RWPE2 (cell line): ENCODE measurements around the gene DLG1.

Experiments
- ATAC-seq: fragments of 200-7000 bp; cut with Tn5 transposase; 3 replicates; pipeline ENCODE4 v1.9.1; 2021; ENCODE audit warnings: low read depth
- DNase-seq: peaks from one replicate; pipeline ENCODE4 v3.0.0-alpha.2; 2020; ENCODE audit warnings: low spot score
- H3K27ac ChIP-seq: fragments of 450-650 bp; 2 replicates; pipeline ENCODE4 v1.5.1; 2017; ENCODE audit warnings: mild to moderate bottlenecking; ENCODE audit not compliant: poor library complexity, severe bottlenecking
- H3K27me3 ChIP-seq: fragments of 250-450 bp; sonication (Bioruptor Pico); 2 replicates; pipeline ENCODE4 v1.5.1; 2021; ENCODE audit warnings: mild to moderate bottlenecking, moderate library complexity; ENCODE audit not compliant: insufficient read depth, poor library complexity, severe bottlenecking
- H3K36me3 ChIP-seq: fragments of 250-450 bp; sonication (Bioruptor Pico); 2 replicates; pipeline ENCODE4 v1.5.1; 2020; ENCODE audit warnings: low read depth, mild to moderate bottlenecking, moderate library complexity
- H3K4me1 ChIP-seq: fragments of 250-450 bp; sonication (Bioruptor Pico); 2 replicates; pipeline ENCODE4 v1.5.1; 2021; ENCODE audit warnings: mild to moderate bottlenecking, moderate library complexity; ENCODE audit not compliant: insufficient read depth, poor library complexity, severe bottlenecking
- H3K4me3 ChIP-seq: fragments of 250-450 bp; sonication (Bioruptor Pico); 2 replicates; pipeline ENCODE4 v1.5.1; 2021; ENCODE audit warnings: mild to moderate bottlenecking, moderate library complexity; ENCODE audit not compliant: severe bottlenecking
- H3K9me3 ChIP-seq: fragments of 250-450 bp; sonication (Bioruptor Pico); 2 replicates; pipeline ENCODE4 v1.5.1; 2021; ENCODE audit warnings: mild to moderate bottlenecking, moderate library complexity; ENCODE audit not compliant: severe bottlenecking
- TF ChIP-seq, protein P1 (sequence below): fragments of 450-650 bp; IDR thresholded peaks from one replicate; pipeline ENCODE4 v1.5.1; 2017; ENCODE audit warnings: mild to moderate bottlenecking, moderate library complexity; ENCODE audit not compliant: poor library complexity, severe bottlenecking

DLG1 gene

DNA sequence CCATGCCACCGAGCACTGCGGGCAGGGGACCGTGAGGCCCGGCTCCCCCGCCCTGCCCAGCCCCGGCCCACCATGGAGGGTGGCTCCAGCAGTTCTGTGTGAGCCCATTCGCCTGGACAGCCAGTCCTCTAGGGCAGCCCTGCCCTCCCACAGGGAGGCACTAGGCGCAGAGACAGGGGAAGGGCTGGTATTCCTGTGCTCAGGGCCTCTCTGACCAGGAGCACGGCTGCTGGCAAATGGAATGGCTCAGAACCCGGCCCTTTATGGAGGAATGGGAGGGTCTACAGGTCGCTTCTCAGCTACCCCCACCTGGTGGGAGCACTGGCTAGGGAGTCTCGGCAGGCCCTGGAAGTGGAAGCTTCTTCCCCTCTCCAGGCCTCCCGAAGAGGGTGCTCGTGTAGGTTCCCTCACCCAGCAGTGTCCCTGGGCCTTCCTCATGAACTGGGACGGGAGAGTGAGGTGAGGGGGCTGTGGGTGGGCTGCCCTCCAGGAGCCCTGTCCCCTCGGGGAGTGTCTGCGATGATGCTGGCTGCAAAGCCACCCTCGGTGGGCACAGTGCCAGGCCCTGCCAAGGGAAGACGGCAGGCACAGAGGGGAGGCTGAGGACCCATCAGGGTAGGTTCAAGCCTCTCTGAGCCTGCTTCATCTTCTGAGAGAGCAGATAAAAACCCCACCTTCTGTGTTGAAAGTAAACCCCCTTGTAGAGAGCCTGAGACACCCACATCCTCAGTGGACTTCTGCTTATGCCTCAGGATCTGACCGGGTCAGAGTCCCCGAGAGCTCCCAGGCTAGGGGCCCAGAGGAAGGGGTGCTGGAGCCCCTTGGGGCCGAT, 270.3 kb downstream of the DLG1 start:
- H3K4me3 ChIP-seq = peak overlapping the region; percentile 59
- DNase-seq = no peak

DNA sequence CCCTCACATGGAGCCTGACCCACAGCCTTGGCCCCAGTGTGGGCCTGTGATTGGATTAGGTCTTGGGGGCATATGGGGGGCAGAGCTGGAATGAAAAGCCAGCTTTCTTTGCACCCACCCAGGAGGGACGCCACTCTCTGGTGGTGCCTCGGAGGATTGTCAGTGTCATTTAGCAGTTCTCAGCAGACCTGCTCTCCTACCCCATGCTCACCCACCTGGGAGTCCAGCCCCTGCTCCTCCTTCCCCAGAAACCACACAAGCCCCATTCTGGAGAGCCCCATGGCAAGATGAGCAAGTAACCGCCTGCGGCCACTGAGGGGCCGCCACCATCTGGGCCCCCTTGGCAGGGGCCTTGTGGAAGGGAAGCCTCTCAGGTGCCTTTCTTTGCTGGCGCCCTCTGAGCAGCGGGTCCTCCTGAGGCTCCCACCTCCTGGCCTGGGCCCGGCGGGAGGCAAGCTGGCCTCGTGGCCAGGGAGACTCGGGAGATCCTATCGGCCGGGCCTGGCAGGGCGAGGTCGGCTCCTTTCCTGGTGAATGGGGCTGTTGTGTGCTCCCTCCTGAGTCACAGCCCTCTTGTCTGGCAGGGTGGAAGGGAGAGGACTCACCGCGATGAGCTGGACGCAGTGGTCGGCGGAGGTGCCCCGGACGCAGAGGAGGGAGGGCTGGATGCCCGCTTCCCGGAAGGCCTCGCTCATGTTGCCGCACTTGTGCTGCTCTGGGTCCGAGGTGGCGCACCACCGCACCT, 271.1 kb downstream of the DLG1 start:
- Histone ChIP-seq H3K9me3 (no peaks in the 10 kb centered on the region), H3K36me3 (no peaks in the 10 kb centered on the region), H3K4me3 (no peak overlapping the region), H3K4me1 (peaks cover 11% of the 10 kb centered on the region), H3K27ac (no peak overlapping the region), H3K27me3 (no peaks in the 10 kb centered on the region)
- peak; percentile 78 for DNase-seq
- TF ChIP-seq, protein P1, sequence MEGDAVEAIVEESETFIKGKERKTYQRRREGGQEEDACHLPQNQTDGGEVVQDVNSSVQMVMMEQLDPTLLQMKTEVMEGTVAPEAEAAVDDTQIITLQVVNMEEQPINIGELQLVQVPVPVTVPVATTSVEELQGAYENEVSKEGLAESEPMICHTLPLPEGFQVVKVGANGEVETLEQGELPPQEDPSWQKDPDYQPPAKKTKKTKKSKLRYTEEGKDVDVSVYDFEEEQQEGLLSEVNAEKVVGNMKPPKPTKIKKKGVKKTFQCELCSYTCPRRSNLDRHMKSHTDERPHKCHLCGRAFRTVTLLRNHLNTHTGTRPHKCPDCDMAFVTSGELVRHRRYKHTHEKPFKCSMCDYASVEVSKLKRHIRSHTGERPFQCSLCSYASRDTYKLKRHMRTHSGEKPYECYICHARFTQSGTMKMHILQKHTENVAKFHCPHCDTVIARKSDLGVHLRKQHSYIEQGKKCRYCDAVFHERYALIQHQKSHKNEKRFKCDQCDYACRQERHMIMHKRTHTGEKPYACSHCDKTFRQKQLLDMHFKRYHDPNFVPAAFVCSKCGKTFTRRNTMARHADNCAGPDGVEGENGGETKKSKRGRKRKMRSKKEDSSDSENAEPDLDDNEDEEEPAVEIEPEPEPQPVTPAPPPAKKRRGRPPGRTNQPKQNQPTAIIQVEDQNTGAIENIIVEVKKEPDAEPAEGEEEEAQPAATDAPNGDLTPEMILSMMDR = no peak
- no peak for ATAC-seq

More for the DNA sequence above, 270.3 kb downstream of the DLG1 start:
- no peak overlapping the region for H3K27ac ChIP-seq
- no peaks in the 10 kb centered on the region for H3K36me3 ChIP-seq
- TF ChIP-seq, protein P1 = no peak
- peaks cover 11% of the 10 kb centered on the region for H3K4me1 ChIP-seq
- no peak for ATAC-seq
- no peaks in the 10 kb centered on the region for H3K9me3 ChIP-seq
- H3K27me3 ChIP-seq = no peaks in the 10 kb centered on the region

DNA sequence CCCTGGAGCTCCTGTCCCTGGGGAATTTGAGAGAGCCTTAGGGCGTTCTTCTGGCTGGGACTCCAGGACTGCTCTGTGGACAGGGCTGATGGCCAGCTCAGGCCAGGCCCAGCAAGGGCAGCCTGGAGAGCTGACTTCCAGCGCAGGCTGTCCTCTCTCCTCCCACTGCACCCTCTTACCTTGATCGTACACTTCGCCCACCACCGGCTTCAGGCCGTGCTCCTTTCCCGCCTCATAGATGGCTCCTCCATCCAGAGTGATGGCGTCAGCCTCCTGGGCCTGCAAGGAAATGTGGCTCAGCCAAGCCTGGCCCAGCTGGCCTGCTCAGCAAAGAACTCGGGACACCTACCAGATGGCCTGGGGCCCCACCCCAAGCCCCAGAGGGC, 271.9 kb downstream of the DLG1 start:
- peaks cover 4% of the 10 kb centered on the region for H3K4me1 ChIP-seq
- no peak overlapping the region for H3K4me3 ChIP-seq
- TF ChIP-seq, protein P1 = no peak
- ATAC-seq (no peak), DNase-seq (peak; percentile 46)
- H3K9me3 ChIP-seq = no peaks in the 10 kb centered on the region
- no peak overlapping the region for H3K27ac ChIP-seq
- no peaks in the 10 kb centered on the region for H3K27me3 ChIP-seq
- H3K36me3 ChIP-seq = no peaks in the 10 kb centered on the region

DNA sequence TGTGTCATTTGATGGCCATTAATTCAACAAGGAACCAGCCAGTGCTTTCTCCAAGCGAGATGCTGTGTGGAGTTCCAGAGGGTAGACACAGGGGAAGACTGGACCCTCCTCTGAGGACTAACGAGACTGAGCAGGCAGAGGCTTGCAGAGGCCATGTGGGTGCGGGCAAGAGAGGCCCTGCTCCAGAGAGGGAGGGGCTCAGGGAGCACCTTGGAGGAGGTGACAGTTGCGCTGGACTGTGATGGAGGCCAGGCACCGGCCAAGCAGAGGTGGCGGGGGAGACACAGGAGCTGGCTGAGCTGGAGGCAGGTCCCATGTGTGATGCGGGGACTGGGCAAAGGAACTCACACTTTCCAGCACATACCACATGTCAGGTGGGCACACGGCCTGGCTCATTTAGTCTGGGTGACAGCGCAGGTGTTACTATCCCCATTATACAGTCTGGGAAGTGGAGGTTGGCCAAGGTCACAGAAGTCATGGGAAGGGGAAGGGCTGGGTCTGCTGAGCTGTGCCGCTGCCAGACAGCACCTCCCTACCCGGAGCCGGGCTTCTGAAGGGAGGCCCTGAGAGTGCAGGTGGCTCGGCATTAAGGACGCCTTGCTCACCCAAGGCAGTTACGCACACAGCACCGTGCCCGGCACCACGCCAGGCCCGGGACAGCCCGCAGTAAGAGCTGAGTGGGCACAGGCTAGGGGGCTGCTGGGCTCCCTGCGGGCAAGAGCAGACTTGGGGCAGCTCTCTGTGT, 272.5 kb downstream of the DLG1 start:
- Histone ChIP-seq H3K27ac (no peak overlapping the region), H3K36me3 (no peaks in the 10 kb centered on the region), H3K4me3 (no peak overlapping the region), H3K4me1 (peaks cover under 1% of the 10 kb centered on the region), H3K9me3 (no peaks in the 10 kb centered on the region), H3K27me3 (no peaks in the 10 kb centered on the region)
- DNase-seq = peak; percentile 52
- TF ChIP-seq, protein P1 = no peak
- ATAC-seq = no peak
